Measurements from ENCODE around the gene SORCS1.

The SORCS1 gene

DNA sequence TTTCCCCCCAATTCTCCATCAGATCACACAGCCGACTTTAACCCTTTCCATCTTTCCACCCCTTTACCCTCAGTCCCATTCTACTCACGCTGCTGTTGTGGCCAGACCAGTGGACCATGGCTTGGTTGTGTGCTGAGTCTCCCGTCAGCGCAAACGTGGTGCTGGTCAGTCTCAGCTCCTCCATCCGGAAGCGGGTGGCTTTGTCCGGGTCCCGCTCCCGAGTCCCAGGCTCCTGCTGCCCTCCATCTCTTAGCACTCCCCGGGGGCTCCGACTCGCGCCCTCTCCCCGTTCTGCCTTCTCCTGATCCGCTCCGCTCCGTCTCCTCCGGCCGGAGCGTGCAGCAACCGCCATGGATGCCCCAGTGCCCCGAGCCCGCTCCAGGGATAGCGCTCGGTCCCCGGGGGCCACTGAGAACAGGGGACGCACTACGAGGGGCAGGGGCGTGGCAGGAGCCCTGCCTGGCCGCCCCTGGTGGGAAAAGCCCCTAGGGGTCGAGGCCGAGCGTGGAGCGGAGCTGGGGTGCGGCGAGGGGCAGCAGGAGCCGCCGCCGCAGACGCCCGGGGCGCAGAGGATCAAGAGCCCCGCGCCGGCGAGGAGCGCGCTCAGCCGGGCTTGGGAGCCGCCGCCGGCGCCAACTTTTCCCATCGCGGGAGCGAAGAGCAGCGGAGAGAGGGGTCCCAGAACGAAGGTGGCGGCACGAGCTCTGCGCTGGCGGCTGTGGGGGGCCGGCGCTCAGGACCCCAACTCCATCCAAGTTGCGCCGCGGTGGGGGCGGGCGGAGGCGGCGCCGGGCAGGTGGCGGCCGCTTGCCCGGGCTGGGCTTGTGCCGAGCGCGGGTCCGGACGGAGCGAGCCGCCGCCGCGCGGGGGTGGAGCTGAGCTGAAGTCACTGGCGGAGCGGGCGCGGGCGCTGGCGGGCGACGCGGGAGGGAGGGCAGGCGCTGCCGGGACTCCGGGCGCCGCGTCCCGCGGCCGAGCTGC, at the start of gene SORCS1:
SORCS1 (minus strand) TSS at position 826 of the 981 bp plus-strand sequence.
- TF ChIP-seq, protein P1, sequence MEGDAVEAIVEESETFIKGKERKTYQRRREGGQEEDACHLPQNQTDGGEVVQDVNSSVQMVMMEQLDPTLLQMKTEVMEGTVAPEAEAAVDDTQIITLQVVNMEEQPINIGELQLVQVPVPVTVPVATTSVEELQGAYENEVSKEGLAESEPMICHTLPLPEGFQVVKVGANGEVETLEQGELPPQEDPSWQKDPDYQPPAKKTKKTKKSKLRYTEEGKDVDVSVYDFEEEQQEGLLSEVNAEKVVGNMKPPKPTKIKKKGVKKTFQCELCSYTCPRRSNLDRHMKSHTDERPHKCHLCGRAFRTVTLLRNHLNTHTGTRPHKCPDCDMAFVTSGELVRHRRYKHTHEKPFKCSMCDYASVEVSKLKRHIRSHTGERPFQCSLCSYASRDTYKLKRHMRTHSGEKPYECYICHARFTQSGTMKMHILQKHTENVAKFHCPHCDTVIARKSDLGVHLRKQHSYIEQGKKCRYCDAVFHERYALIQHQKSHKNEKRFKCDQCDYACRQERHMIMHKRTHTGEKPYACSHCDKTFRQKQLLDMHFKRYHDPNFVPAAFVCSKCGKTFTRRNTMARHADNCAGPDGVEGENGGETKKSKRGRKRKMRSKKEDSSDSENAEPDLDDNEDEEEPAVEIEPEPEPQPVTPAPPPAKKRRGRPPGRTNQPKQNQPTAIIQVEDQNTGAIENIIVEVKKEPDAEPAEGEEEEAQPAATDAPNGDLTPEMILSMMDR (IDR thresholded peaks at IDR 0.05; ENCODE audit: low read depth, low read length) = no peak
- in situ Hi-C loops (cut with HindIII; ENCODE audit: low sequenced_read_pairs) = no loop called here
- no peak within 1 kb of the TSS for H3K4me3 ChIP-seq (ENCODE audit: low read depth, low read length)
- DNase-seq (ENCODE audit: low read depth, low spot score) = no peak

DNA sequence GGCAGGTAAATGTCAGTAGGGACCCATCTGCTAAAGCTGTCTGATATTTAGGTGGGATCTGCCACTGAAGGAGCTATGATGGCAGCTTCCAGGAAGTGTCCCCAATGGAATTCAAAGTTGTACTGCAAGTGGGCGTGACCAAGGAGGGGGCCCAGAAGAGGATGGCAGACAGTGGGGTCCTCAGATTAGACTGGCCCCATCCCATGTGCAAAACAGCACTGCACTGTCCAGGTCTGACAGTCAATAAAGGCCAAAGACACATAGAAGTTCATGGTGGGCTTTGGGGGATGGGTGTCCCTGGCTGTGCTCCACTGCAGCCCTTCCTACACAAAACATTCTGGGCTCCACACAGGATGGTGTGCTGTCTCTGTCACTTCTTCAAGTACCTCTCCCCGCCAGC, 49.8 kb upstream of the SORCS1 start:
- no peak overlapping the region for H3K4me3 ChIP-seq (ENCODE audit: low read depth, low read length)
- DNase-seq (ENCODE audit: low read depth, low spot score) = no peak
- TF ChIP-seq, protein P1 (IDR thresholded peaks at IDR 0.05; ENCODE audit: low read depth, low read length) = no peak
- in situ Hi-C loops (cut with HindIII; ENCODE audit: low sequenced_read_pairs) = no loop called here

DNA sequence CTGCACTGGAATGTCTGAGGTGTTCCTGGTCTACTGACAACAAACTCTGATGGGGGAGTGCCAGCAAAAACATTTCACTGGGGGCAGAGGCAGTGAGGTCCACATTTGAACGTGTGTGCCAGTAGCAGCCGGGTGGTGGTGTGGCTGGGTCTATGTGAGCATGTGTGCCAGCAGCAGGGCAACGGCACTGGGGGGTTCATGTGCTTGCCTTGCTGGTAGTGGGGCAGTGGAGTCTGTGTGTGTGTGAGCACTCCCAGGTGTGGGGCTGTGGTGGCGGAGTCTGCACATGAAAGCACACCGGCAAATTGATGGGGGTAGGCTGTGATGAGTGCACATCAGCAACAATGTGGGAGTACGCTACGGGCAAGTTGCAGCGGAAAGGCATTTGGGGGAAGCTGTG, 49.4 kb upstream of the SORCS1 start:
- H3K4me3 ChIP-seq (ENCODE audit: low read depth, low read length) = no peak overlapping the region
- TF ChIP-seq, protein P1 (IDR thresholded peaks at IDR 0.05; ENCODE audit: low read depth, low read length) = no peak
- no peak for DNase-seq (ENCODE audit: low read depth, low spot score)
- in situ Hi-C loops (cut with HindIII; ENCODE audit: low sequenced_read_pairs) = no loop called here

DNA sequence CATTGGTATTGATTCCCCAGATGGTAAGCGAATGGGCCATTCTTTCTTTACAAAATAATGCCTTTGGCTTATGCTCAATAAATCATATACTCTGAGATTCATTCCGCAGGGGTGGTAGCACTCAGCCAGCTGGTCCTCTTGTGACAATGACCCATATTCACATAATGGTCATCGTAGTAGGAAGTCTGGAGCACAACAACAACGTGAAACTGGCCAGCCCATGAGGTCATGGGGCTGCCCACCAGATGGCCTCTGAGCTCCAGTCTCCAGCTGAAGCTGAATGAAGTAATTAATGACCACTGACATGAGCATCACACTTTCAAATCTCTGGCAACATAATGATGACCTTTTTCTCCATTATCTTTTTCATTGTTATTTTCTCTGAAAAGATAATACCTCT, 42.3 kb upstream of the SORCS1 start:
- H3K4me3 ChIP-seq (ENCODE audit: low read depth, low read length) = no peak overlapping the region
- no peak for DNase-seq (ENCODE audit: low read depth, low spot score)
- TF ChIP-seq, protein P1 (IDR thresholded peaks at IDR 0.05; ENCODE audit: low read depth, low read length) = no peak
- in situ Hi-C loops (cut with HindIII; ENCODE audit: low sequenced_read_pairs) = no loop called here

DNA sequence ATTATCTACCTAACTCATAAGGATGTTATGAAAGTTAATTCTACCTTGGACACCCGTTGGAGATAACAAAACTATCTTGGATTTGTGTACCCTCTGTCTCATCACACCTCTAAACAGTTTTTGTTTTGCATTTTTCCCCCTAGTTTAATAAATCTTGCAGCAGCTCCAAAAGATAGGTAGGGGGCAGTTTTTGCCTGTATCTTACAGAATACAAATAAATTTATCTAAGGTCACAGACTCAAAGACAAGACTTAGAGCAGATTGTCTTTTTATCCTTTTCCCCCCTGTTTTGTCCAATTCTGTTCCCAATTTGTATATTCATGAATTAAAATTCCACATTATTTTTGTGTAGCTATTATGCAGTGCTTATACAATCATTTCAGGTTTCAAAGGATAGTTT, 5.0 kb upstream of the SORCS1 start:
- TF ChIP-seq, protein P1 (IDR thresholded peaks at IDR 0.05; ENCODE audit: low read depth, low read length) = no peak
- no peak overlapping the region for H3K4me3 ChIP-seq (ENCODE audit: low read depth, low read length)
- in situ Hi-C loops (cut with HindIII; ENCODE audit: low sequenced_read_pairs) = no loop called here
- no peak for DNase-seq (ENCODE audit: low read depth, low spot score)

DNA sequence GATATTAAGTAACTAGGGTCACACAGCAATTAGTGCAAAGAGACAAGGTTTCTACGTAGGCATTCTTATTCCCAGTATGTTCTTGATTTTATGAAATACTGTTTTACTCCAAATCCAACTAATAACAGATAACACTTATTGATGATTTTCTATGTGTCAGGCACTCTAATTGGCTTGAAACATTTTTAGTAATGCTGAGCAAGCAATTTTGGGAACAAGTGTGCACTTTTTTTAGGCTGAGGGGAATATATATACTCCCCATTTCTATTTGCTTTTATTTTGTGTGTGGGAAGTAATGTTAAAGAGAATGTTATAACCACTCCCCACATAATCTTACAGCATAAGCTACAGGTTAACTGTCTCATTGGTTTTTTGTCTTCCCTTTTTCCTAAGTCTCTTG, 4.2 kb upstream of the SORCS1 start:
- DNase-seq (ENCODE audit: low read depth, low spot score) = no peak
- TF ChIP-seq, protein P1 (IDR thresholded peaks at IDR 0.05; ENCODE audit: low read depth, low read length) = no peak
- no peak overlapping the region for H3K4me3 ChIP-seq (ENCODE audit: low read depth, low read length)
- in situ Hi-C loops (cut with HindIII; ENCODE audit: low sequenced_read_pairs) = no loop called here

Measured in astrocyte of the spinal cord (primary cell).